Psoas muscle (tissue), 8 donors: Measurements from ENCODE around the gene ZBTB17. TPM values are rescaled to one million over a fixed set of nuclear protein-coding genes. Genes with fewer than 3 reads are reported as not detected.

ENCODE experiments used
- ATAC-seq, 4 donors: fragments of 200-7000 bp; cut with Tn5 transposase; one replicate each; pipeline ENCODE4 v1.9.1; 2020; ENCODE audit warnings: moderate library complexity in 3 of 4, mild to moderate bottlenecking in 2 of 4
- DNase-seq, 2 donors: peaks; one replicate each; pipeline ENCODE4 v3.0.0-alpha.2; 2020
- H3K27ac ChIP-seq: fragments of 200-600 bp; one replicate; pipeline ENCODE4 v1.8.0; 2022
- H3K27me3 ChIP-seq, 3 donors: fragments of 200-600 bp in 1 of 3; one replicate each; pipeline versions ENCODE4 v1.6.1 to v1.8.0; 2013 to 2022; ENCODE audit warnings: low read length in 2 of 3, mild to moderate bottlenecking in 2 of 3, moderate library complexity in 1 of 3; ENCODE audit not compliant: insufficient read depth in 3 of 3
- H3K36me3 ChIP-seq, 2 donors: fragments of 200-600 bp in 1 of 2; one replicate each; pipeline versions ENCODE4 v1.6.1 to v1.8.0; 2013 to 2022; ENCODE audit warnings: low read depth in 1 of 2, mild to moderate bottlenecking in 1 of 2, moderate library complexity in 1 of 2; ENCODE audit not compliant: insufficient read depth in 1 of 2
- H3K4me1 ChIP-seq: fragments of 200-600 bp; one replicate; pipeline ENCODE4 v1.8.0; 2022
- H3K4me3 ChIP-seq: fragments of 200-600 bp; one replicate; pipeline ENCODE4 v1.8.0; 2022; ENCODE audit warnings: mild to moderate bottlenecking
- H3K9me3 ChIP-seq: fragments of 200-600 bp; one replicate; pipeline ENCODE4 v1.8.0; 2022
- CTCF ChIP-seq: fragments of 200-600 bp; IDR thresholded peaks from one replicate; pipeline ENCODE4 v1.8.0; 2022; ENCODE audit warnings: antibody characterized with exemption
- WGBS, 3 donors: extraction: QIAGEN DNeasy Blood & Tissue Kit; methylation state at CpG; one replicate each; pipeline versions ENCODE4 v1.1.6 to v1.1.7; 2013; 5-methylcytosine and 5-hydroxymethylcytosine counted together
- intact Hi-C, 2 donors: fragments of 100-400 bp; cut with DNase I; formaldehyde crosslinking; loops; one replicate each; pipeline versions ENCODE4 v1.11.0 to v1.14.2; 2022
- polyA plus RNA-seq, 3 donors: library from polyadenylated mRNA; stranded (reverse); fragments of 200-250 nt; gene quantifications; one replicate each; pipeline ENCODE4 v1.2.3, GENCODE V29; 2013
- total RNA-seq, 4 donors: library from RNA; stranded (reverse); fragmentation: NEBNext Ultra II Directional in 2 of 4; extraction: Animal tissue kit (Norgen Biotek cat#: 25700) in 2 of 4; gene quantifications; one replicate each; pipeline versions ENCODE4 v1.2.1 to v1.2.4, GENCODE V29; 2021 to 2023
- donor health status: healthy with polysubstance abuse.
- donor health status: DM: no; HTN: no; CAD: no; lungs with moderate emphysema.
- donor health status: Bipolar disorder and iron deficiency.
- donor health status: healthy.
- donor health status: DM: yes; HTN: yes; CAD: no.
- donor health status: DM: no; HTN: no; CAD: no.
- donor health status: DM: no; HTN: no; CAD: no.
- donor health status: DM: yes; HTN: yes; CAD: no.

Gene ZBTB17
- total and polyA plus RNA-seq, 7 donors, result 23.5 to 44.3 (median 29.5) TPM

- TF ChIP-seq CTCF, result no peak
- H3K4me1 ChIP-seq, result peaks cover 17% of the 10 kb centered on the region
- H3K4me3 ChIP-seq, result no peak overlapping the region
- no peak for ATAC-seq
- no peaks in the 10 kb centered on the region for H3K9me3 ChIP-seq
- peaks cover 7 to 99% of the 10 kb centered on the region in 2 donors for H3K36me3 ChIP-seq
- H3K27me3 ChIP-seq, result no peaks in the 10 kb centered on the region
- DNase-seq, result no peak
- peak overlapping the region; percentile 81 for H3K27ac ChIP-seq
- WGBS, 3 donors, result 82 to 89% (median 82%) methylated on average over 17 to 18 of the region's 18 CpGs
- intact Hi-C loops, result no loop called here
Measured at GRCh38 chr1:15942661-15943327, 33.1 kb downstream of the ZBTB17 start.

GRCh38 chr1:15941899-15942660 lies 33.8 kb downstream of the ZBTB17 start:
- no peaks in the 10 kb centered on the region for H3K27me3 ChIP-seq
- peaks cover 7 to 100% of the 10 kb centered on the region in 2 donors for H3K36me3 ChIP-seq
- 27 to 57% (median 43%) methylated on average over 32 of the region's 32 CpGs for WGBS, 3 donors
- H3K4me1 ChIP-seq, result peaks cover 17% of the 10 kb centered on the region
- H3K9me3 ChIP-seq, result no peaks in the 10 kb centered on the region
- intact Hi-C loops, result no loop called here
- ATAC-seq, result peak; percentile 81 to 89 (median 88)
- no peak overlapping the region for H3K4me3 ChIP-seq
- DNase-seq, result peak; percentile 78 to 88
- peak overlapping the region; percentile 81 for H3K27ac ChIP-seq
- TF ChIP-seq CTCF, result no peak

- Histone ChIP-seq H3K4me3 (no peak overlapping the region), H3K36me3 (peaks cover 7 to 100% of the 10 kb centered on the region in 2 donors), H3K4me1 (peaks cover 17% of the 10 kb centered on the region), H3K9me3 (no peaks in the 10 kb centered on the region), H3K27ac (peak overlapping the region; percentile 81), H3K27me3 (no peaks in the 10 kb centered on the region)
- intact Hi-C loops, result no loop called here
- DNase-seq (no peak), ATAC-seq (peak; percentile 0 to 9 (median 4))
- no peak for TF ChIP-seq CTCF
- WGBS, 3 donors, result 77 to 85% (median 79%) methylated on average over 13 of the region's 13 CpGs
Measured at GRCh38 chr1:15941044-15941840, 34.7 kb downstream of the ZBTB17 start.

GRCh38 chr1:15940110-15941043 lies 35.5 kb downstream of the ZBTB17 start:
- Histone ChIP-seq H3K4me1 (peaks cover 17% of the 10 kb centered on the region), H3K27ac (peak overlapping the region; percentile 81), H3K27me3 (no peaks in the 10 kb centered on the region), H3K9me3 (no peaks in the 10 kb centered on the region), H3K4me3 (no peak overlapping the region), H3K36me3 (peaks cover 6 to 99% of the 10 kb centered on the region in 2 donors)
- DNase-seq (no peak), ATAC-seq (no peak)
- intact Hi-C loops, result no loop called here
- TF ChIP-seq CTCF, result no peak
- 88 to 91% (median 90%) methylated on average over 13 of the region's 13 CpGs for WGBS, 3 donors
